Muscle layer of colon (tissue), 2 donors: ENCODE results near the gene LRP8.

ENCODE experiments used
- H3K27ac ChIP-seq: one replicate; pipeline ENCODE4 v1.7.0; 2013; ENCODE audit warnings: low read depth, mild to moderate bottlenecking, low read length, moderate library complexity
- H3K27me3 ChIP-seq, 2 donors: one replicate each; pipeline ENCODE4 v1.7.0; 2013; ENCODE audit warnings: low read length in 2 of 2, mild to moderate bottlenecking in 2 of 2; ENCODE audit not compliant: insufficient read depth in 2 of 2, control insufficient read depth in 1 of 2
- H3K36me3 ChIP-seq: one replicate; pipeline ENCODE4 v1.7.0; 2013; ENCODE audit warnings: mild to moderate bottlenecking, low read length; ENCODE audit not compliant: insufficient read depth
- H3K4me1 ChIP-seq: one replicate; pipeline ENCODE4 v1.7.0; 2013; ENCODE audit warnings: mild to moderate bottlenecking, low read length; ENCODE audit not compliant: insufficient read depth
- H3K4me3 ChIP-seq, 2 donors: one replicate each; pipeline ENCODE4 v1.7.0; 2013; ENCODE audit warnings: low read length in 2 of 2, low read depth in 1 of 2, mild to moderate bottlenecking in 1 of 2, moderate library complexity in 1 of 2
- H3K9ac ChIP-seq: one replicate; pipeline ENCODE4 v1.7.0; 2013; ENCODE audit warnings: low read length
- H3K9me3 ChIP-seq: one replicate; pipeline ENCODE4 v1.7.0; 2013; ENCODE audit warnings: mild to moderate bottlenecking, low read length
- donor health status: abdominal sarcoma.
- donor health status: Adenocarcinoma of cecum.

LRP8 gene

GRCh38 chr1:53334781-53335180 lies 6.9 kb upstream of the LRP8 start:
- no peak overlapping the region for H3K27ac ChIP-seq
- H3K36me3 ChIP-seq, result no peaks in the 10 kb centered on the region
- H3K9ac ChIP-seq, result no peak overlapping the region
- H3K27me3 ChIP-seq, result no peaks in the 10 kb centered on the region
- H3K4me3 ChIP-seq, result no peak overlapping the region
- no peaks in the 10 kb centered on the region for H3K4me1 ChIP-seq
- no peaks in the 10 kb centered on the region for H3K9me3 ChIP-seq

GRCh38 chr1:53334312-53334711 lies 6.4 kb upstream of the LRP8 start:
- H3K27ac ChIP-seq, result no peak overlapping the region
- H3K36me3 ChIP-seq, result no peaks in the 10 kb centered on the region
- no peak overlapping the region for H3K4me3 ChIP-seq
- no peak overlapping the region for H3K9ac ChIP-seq
- no peaks in the 10 kb centered on the region for H3K4me1 ChIP-seq
- no peaks in the 10 kb centered on the region for H3K27me3 ChIP-seq
- no peaks in the 10 kb centered on the region for H3K9me3 ChIP-seq

GRCh38 chr1:53332833-53333232 lies 5.0 kb upstream of the LRP8 start:
- H3K27ac ChIP-seq, result no peak overlapping the region
- no peaks in the 10 kb centered on the region for H3K36me3 ChIP-seq
- H3K9me3 ChIP-seq, result no peaks in the 10 kb centered on the region
- no peaks in the 10 kb centered on the region for H3K4me1 ChIP-seq
- H3K27me3 ChIP-seq, result no peaks in the 10 kb centered on the region
- H3K9ac ChIP-seq, result no peak overlapping the region
- no peak overlapping the region for H3K4me3 ChIP-seq

- no peaks in the 10 kb centered on the region for H3K9me3 ChIP-seq
- no peak overlapping the region for H3K9ac ChIP-seq
- H3K4me3 ChIP-seq, result no peak overlapping the region
- no peak overlapping the region for H3K27ac ChIP-seq
- no peaks in the 10 kb centered on the region for H3K27me3 ChIP-seq
- no peaks in the 10 kb centered on the region for H3K36me3 ChIP-seq
- H3K4me1 ChIP-seq, result peaks cover under 1% of the 10 kb centered on the region
Observed at GRCh38 chr1:53332186-53332564, 4.3 kb upstream of the LRP8 start.

- Histone ChIP-seq H3K9ac (no peak overlapping the region), H3K27ac (no peak overlapping the region), H3K9me3 (no peaks in the 10 kb centered on the region), H3K27me3 (no peaks in the 10 kb centered on the region), H3K4me3 (no peak overlapping the region), H3K4me1 (peaks cover 6% of the 10 kb centered on the region), H3K36me3 (no peaks in the 10 kb centered on the region)
Observed at GRCh38 chr1:53331446-53332185, 3.7 kb upstream of the LRP8 start.

GRCh38 chr1:53330819-53331218 lies 2.9 kb upstream of the LRP8 start:
- H3K4me3 ChIP-seq, result no peak overlapping the region
- no peaks in the 10 kb centered on the region for H3K27me3 ChIP-seq
- H3K9ac ChIP-seq, result no peak overlapping the region
- H3K27ac ChIP-seq, result no peak overlapping the region
- no peaks in the 10 kb centered on the region for H3K9me3 ChIP-seq
- H3K4me1 ChIP-seq, result peaks cover 8% of the 10 kb centered on the region
- H3K36me3 ChIP-seq, result no peaks in the 10 kb centered on the region

GRCh38 chr1:53328541-53329499 lies 950 bp upstream of the LRP8 start:
- Histone ChIP-seq H3K27me3 (no peaks in the 10 kb centered on the region), H3K4me3 (peak overlapping the region in 1 of 2 donors; percentile 49), H3K27ac (peak overlapping the region; percentile 52), H3K36me3 (no peaks in the 10 kb centered on the region), H3K9ac (no peak overlapping the region), H3K9me3 (no peaks in the 10 kb centered on the region), H3K4me1 (peaks cover 13% of the 10 kb centered on the region)

- Histone ChIP-seq H3K27me3 (no peaks in the 10 kb centered on the region), H3K27ac (no peak overlapping the region), H3K4me1 (peaks cover 13% of the 10 kb centered on the region), H3K36me3 (no peaks in the 10 kb centered on the region), H3K9me3 (no peaks in the 10 kb centered on the region), H3K4me3 (peak overlapping the region; percentile 67 to 80), H3K9ac (no peak overlapping the region)
Observed at GRCh38 chr1:53327182-53327913, 522 bp downstream of the LRP8 start.

- Histone ChIP-seq H3K4me1 (peaks cover 13% of the 10 kb centered on the region), H3K9ac (no peak overlapping the region), H3K9me3 (no peaks in the 10 kb centered on the region), H3K36me3 (no peaks in the 10 kb centered on the region), H3K27ac (no peak overlapping the region), H3K27me3 (no peaks in the 10 kb centered on the region), H3K4me3 (peak overlapping the region; percentile 67 to 80)
Observed at GRCh38 chr1:53326598-53327181, 1.2 kb downstream of the LRP8 start.

- Histone ChIP-seq H3K9me3 (no peaks in the 10 kb centered on the region), H3K27me3 (no peaks in the 10 kb centered on the region), H3K36me3 (no peaks in the 10 kb centered on the region), H3K4me1 (peaks cover 13% of the 10 kb centered on the region), H3K4me3 (peak overlapping the region; percentile 67 to 80), H3K9ac (no peak overlapping the region), H3K27ac (no peak overlapping the region)
Observed at GRCh38 chr1:53326088-53326597, 1.7 kb downstream of the LRP8 start.
